H1 (cell line): ENCODE results near the gene APOC3. TPM values are rescaled to one million over a fixed set of nuclear protein-coding genes. Genes with fewer than 3 reads are reported as not detected.

Experiments used
- CTCF ChIA-PET: fragments of 300-600 bp; sonication (Branson Sonifier 250); formaldehyde crosslinking; loops from one replicate; lab custom pipeline; 2021; ENCODE audit not compliant: partially characterized antibody; lab: Charles Lee
- POLR2A ChIA-PET: fragments of 300-600 bp; sonication (Branson Sonifier 250); formaldehyde crosslinking; loops from one replicate; lab custom pipeline; 2021; ENCODE audit warnings: inconsistent platforms; ENCODE audit not compliant: partially characterized antibody; lab: Charles Lee
- DNase-seq, 2 experiments: peaks; one replicate each; pipeline versions ENCODE4 v3.0.0 to v3.0.0-alpha.2; 2010 to 2022; ENCODE audit warnings: low spot score in 2 of 2, low read depth in 1 of 2, mixed read lengths in 1 of 2
- FAIRE-seq: peaks from 2 replicates; lab custom pipeline; 2011; peaks lifted over from hg19 to GRCh38; lab: Jason Lieb, UNC
- H2AFZ ChIP-seq: 2 replicates; pipeline ENCODE4 v1.8.1; 2012; ENCODE audit warnings: low read length, inconsistent platforms
- H2AK5ac ChIP-seq: 2 replicates; pipeline ENCODE4 v1.6.1; 2013; ENCODE audit warnings: low read depth, low read length
- H2BK120ac ChIP-seq: replicated peaks from 2 replicates; pipeline ENCODE3; 2013; ENCODE audit warnings: low read depth, low read length, inconsistent platforms
- H2BK12ac ChIP-seq: 2 replicates; pipeline ENCODE4 v1.6.1; 2013; ENCODE audit warnings: low read depth, low read length
- H2BK15ac ChIP-seq: 2 replicates; pipeline ENCODE4 v1.6.1; 2013; ENCODE audit warnings: low read length
- H2BK20ac ChIP-seq: 2 replicates; pipeline ENCODE4 v1.6.1; 2013; ENCODE audit warnings: low read length
- H2BK5ac ChIP-seq: 2 replicates; pipeline ENCODE4 v1.6.1; 2013; ENCODE audit warnings: low read depth, low read length
- H3K14ac ChIP-seq: 2 replicates; pipeline ENCODE4 v1.6.1; 2013; ENCODE audit warnings: inconsistent platforms; ENCODE audit not compliant: insufficient read length
- H3K18ac ChIP-seq: 2 replicates; pipeline ENCODE4 v1.6.1; 2013; ENCODE audit warnings: low read length; ENCODE audit errors: extremely low read depth
- H3K23ac ChIP-seq: 2 replicates; pipeline ENCODE4 v1.6.1; 2013; ENCODE audit warnings: inconsistent platforms; ENCODE audit not compliant: insufficient read length
- H3K23me2 ChIP-seq: 2 replicates; pipeline ENCODE4 v1.6.1; 2013; ENCODE audit warnings: low read depth, low read length
- H3K27ac ChIP-seq: 2 replicates; pipeline ENCODE4 v1.6.1; 2011; ENCODE audit warnings: low read depth, low read length, inconsistent platforms
- H3K27me3 ChIP-seq, 4 experiments: replicated peaks in 1 of 4; 1 replicate in 1 of 4; 2 replicates in 3 of 4; pipeline versions ENCODE4 v1.6.1 to v1.8.1; 2011 to 2013; ENCODE audit warnings: low read length in 3 of 4, mild to moderate bottlenecking in 3 of 4, inconsistent platforms in 2 of 4, mixed read lengths in 2 of 4, moderate library complexity in 1 of 4; ENCODE audit not compliant: control insufficient read depth in 3 of 4, insufficient read depth in 3 of 4; ENCODE audit errors: extremely low read depth in 1 of 4
- H3K36me3 ChIP-seq, 4 experiments: 2 replicates each; pipeline versions ENCODE4 v1.6.1 to v1.8.1; 2011 to 2013; ENCODE audit warnings: mild to moderate bottlenecking in 4 of 4, low read length in 3 of 4, moderate library complexity in 2 of 4, control low read depth in 1 of 4, inconsistent platforms in 1 of 4; ENCODE audit not compliant: insufficient read depth in 4 of 4, control insufficient read depth in 2 of 4
- H3K4ac ChIP-seq: replicated peaks from 2 replicates; pipeline ENCODE3; 2013; ENCODE audit warnings: low read length, low read depth, mixed read lengths, inconsistent platforms; ENCODE audit not compliant: insufficient read length
- H3K4me1 ChIP-seq, 4 experiments: replicated peaks in 1 of 4; 1 replicate in 1 of 4; 2 replicates in 3 of 4; pipeline versions ENCODE4 v1.6.1 to v1.8.1; 2011 to 2013; ENCODE audit warnings: low read length in 3 of 4, inconsistent platforms in 2 of 4, mixed read lengths in 1 of 4; ENCODE audit not compliant: insufficient read depth in 4 of 4, control insufficient read depth in 3 of 4
- H3K4me2 ChIP-seq, 2 experiments: 2 replicates each; pipeline versions ENCODE4 v1.6.1 to v1.8.1; 2011 to 2013; ENCODE audit warnings: low read depth in 2 of 2, low read length in 2 of 2, control low read depth in 1 of 2, inconsistent platforms in 1 of 2, mild to moderate bottlenecking in 1 of 2; ENCODE audit not compliant: insufficient read depth in 1 of 2
- H3K4me3 ChIP-seq, 4 experiments: fragments of 200-600, 300-600 bp in 1 of 4; sonication (generic), shearing (Covaris generic), sonication (Bioruptor Twin) in 1 of 4; 2 replicates each; pipeline versions ENCODE4 v1.5.1 to v1.8.1; 2011 to 2016; ENCODE audit warnings: low read length in 4 of 4, low read depth in 3 of 4, control low read depth in 2 of 4, inconsistent platforms in 2 of 4, mild to moderate bottlenecking in 2 of 4, mixed read lengths in 1 of 4, moderate library complexity in 1 of 4; ENCODE audit not compliant: insufficient read depth in 2 of 4; ENCODE audit errors: extremely low read depth in 1 of 4
- H3K56ac ChIP-seq: replicated peaks from 2 replicates; pipeline ENCODE3; 2013; ENCODE audit warnings: low read depth, mild to moderate bottlenecking, mixed read lengths, low read length, inconsistent platforms; ENCODE audit not compliant: insufficient read length
- H3K79me1 ChIP-seq: 2 replicates; pipeline ENCODE4 v1.6.1; 2013; ENCODE audit warnings: low read depth, low read length, control low read depth
- H3K79me2 ChIP-seq, 2 experiments: 2 replicates each; pipeline versions ENCODE4 v1.6.1 to v1.8.1; 2012 to 2013; ENCODE audit warnings: low read length in 2 of 2, mild to moderate bottlenecking in 2 of 2, inconsistent platforms in 1 of 2; ENCODE audit not compliant: insufficient read depth in 2 of 2, control insufficient read depth in 1 of 2
- H3K9ac ChIP-seq, 4 experiments: replicated peaks in 1 of 4; 1 replicate in 1 of 4; 2 replicates in 3 of 4; pipeline versions ENCODE4 v1.6.1 to v1.8.1; 2011 to 2013; ENCODE audit warnings: low read depth in 3 of 4, low read length in 3 of 4, control low read depth in 2 of 4, mild to moderate bottlenecking in 2 of 4, moderate library complexity in 2 of 4, inconsistent platforms in 1 of 4; ENCODE audit errors: extremely low read depth in 1 of 4
- H3K9me3 ChIP-seq, 2 experiments: 2 replicates each; pipeline versions ENCODE4 v1.6.1 to v1.8.1; 2012 to 2013; ENCODE audit warnings: mild to moderate bottlenecking in 2 of 2, moderate library complexity in 2 of 2, control low read depth in 1 of 2, inconsistent platforms in 1 of 2, low read depth in 1 of 2, low read length in 1 of 2, mixed read lengths in 1 of 2; ENCODE audit not compliant: insufficient read depth in 2 of 2
- H4K20me1 ChIP-seq, 2 experiments: replicated peaks in 1 of 2; 2 replicates each; pipeline versions ENCODE3 to v1.8.1; 2011 to 2013; ENCODE audit warnings: inconsistent platforms in 2 of 2, low read length in 2 of 2, mild to moderate bottlenecking in 1 of 2; ENCODE audit not compliant: insufficient read depth in 2 of 2, control insufficient read depth in 1 of 2
- H4K5ac ChIP-seq: 2 replicates; pipeline ENCODE4 v1.6.1; 2013; ENCODE audit warnings: low read length, low read depth, mixed read lengths, inconsistent platforms; ENCODE audit not compliant: insufficient read length
- H4K8ac ChIP-seq: 2 replicates; pipeline ENCODE4 v1.8.0; 2013; ENCODE audit warnings: mild to moderate bottlenecking, moderate library complexity, low read length, inconsistent platforms; ENCODE audit not compliant: insufficient read depth; ENCODE audit errors: extremely low read depth
- H4K91ac ChIP-seq: replicated peaks from 2 replicates; pipeline ENCODE3; 2013; ENCODE audit warnings: low read length, mixed read lengths, inconsistent platforms; ENCODE audit not compliant: insufficient read length
- EZH2 ChIP-seq: fragments of 200-600 bp; sonication (generic); IDR thresholded peaks from 2 replicates; pipeline ENCODE4 v1.7.1; 2012; ENCODE audit warnings: low read depth, mild to moderate bottlenecking, moderate library complexity, low read length, inconsistent platforms; ENCODE audit not compliant: severe bottlenecking
- JUN ChIP-seq: IDR thresholded peaks from 2 replicates; pipeline ENCODE4 v1.6.1; 2011; ENCODE audit warnings: low read depth, mild to moderate bottlenecking, improper control_type of control experiment, low read length
- POLR2AphosphoS5 ChIP-seq: IDR thresholded peaks from 2 replicates; pipeline ENCODE4 v1.6.1; 2011; ENCODE audit warnings: low read depth, low read length
- RAD21 ChIP-seq, 2 experiments: IDR thresholded peaks in 1 of 2; conservative IDR thresholded peaks in 1 of 2; 2 replicates each; pipeline ENCODE4 v1.6.1; 2011; ENCODE audit warnings: low read depth in 2 of 2, low read length in 2 of 2, improper control_type of control experiment in 1 of 2, inconsistent platforms in 1 of 2, mild to moderate bottlenecking in 1 of 2, moderate library complexity in 1 of 2
- RXRA ChIP-seq: IDR thresholded peaks from 2 replicates; pipeline ENCODE4 v1.6.1; 2011; ENCODE audit warnings: low read depth, mild to moderate bottlenecking, low read length, moderate library complexity; ENCODE audit not compliant: insufficient read depth
- WGBS, 2 experiments: shearing (Covaris generic) in 1 of 2; methylation state at CpG; one replicate each; pipeline versions ENCODE4 v1.1.6 to v1.1.7; 2013 to 2015; ENCODE audit warnings: low lambda C conversion rate in 2 of 2, mixed read lengths in 2 of 2, inconsistent platforms in 1 of 2, low coverage in 1 of 2, missing lambda C conversion rate in 1 of 2; ENCODE audit not compliant: insufficient replicate concordance in 2 of 2, insufficient coverage in 1 of 2, insufficient read length in 1 of 2; ENCODE audit errors: extremely low coverage in 1 of 2, missing lambda C conversion rate in 1 of 2; 5-methylcytosine and 5-hydroxymethylcytosine counted together
- polyA plus RNA-seq, 7 experiments: library from polyadenylated mRNA; depleted of rRNA in 3 of 7; stranded (reverse) in 5 of 7; unstranded in 2 of 7; fragments of >200 nt in 5 of 7; fragments of 200-250 nt in 2 of 7; gene quantifications; 1 replicate in 5 of 7; 2 replicates in 1 of 7; 4 replicates in 1 of 7; pipeline versions ENCODE4 v1.2.1 to v1.2.3, GENCODE V29; 2011 to 2013; ENCODE audit warnings: missing spikeins in 2 of 7, mixed read lengths in 2 of 7
- total RNA-seq: library from RNA; stranded (reverse); fragmentation: NEBNext Ultra II Directional; extraction: Animal tissue kit (Norgen Biotek cat#: 25700); gene quantifications from 2 replicates; pipeline ENCODE4 v1.2.1, GENCODE V29; 2021

Gene APOC3
- total and polyA plus RNA-seq, 2 of the 8 experiments (the other 6 are each of a cell fraction or from before 2014, with no cell fraction given) = not detected

- H3K9me3 ChIP-seq = no peaks in the 10 kb centered on the region
- no peak overlapping the region for H2BK20ac ChIP-seq
- no peak overlapping the region for H2BK12ac ChIP-seq
- TF ChIP-seq RAD21 (IDR thresholded peaks at IDR 0.05 in 1 of 2, conservative IDR thresholded peaks at IDR 0.05 in 1 of 2; ENCODE audit: low read depth in 2 of 2, low read length in 2 of 2) = no peak
- no peak for TF ChIP-seq RXRA
- TF ChIP-seq JUN = no peak
- no peak for TF ChIP-seq POLR2AphosphoS5
- no peak for TF ChIP-seq EZH2
- H4K20me1 ChIP-seq = no peaks in the 10 kb centered on the region
- no peak overlapping the region for H3K4me2 ChIP-seq
- H3K79me2 ChIP-seq = no peaks in the 10 kb centered on the region
- POLR2A ChIA-PET = interaction anchor here (1.2 kb wide), 1 partner anchor 348 kb away, joined by 3 read pairs; no protein-coding TSS in a partner anchor
- no peak overlapping the region for H3K27ac ChIP-seq
- H4K8ac ChIP-seq = no peak overlapping the region
- H4K91ac ChIP-seq = no peak overlapping the region
- DNase-seq = no peak
- peaks cover 0 to 43% (median 30%) of the 10 kb centered on the region in 4 experiments; a peak in 7 of 8 replicates for H3K36me3 ChIP-seq
- no peak overlapping the region for H3K9ac ChIP-seq
- H3K79me1 ChIP-seq = no peaks in the 10 kb centered on the region
- no peak overlapping the region for H2BK15ac ChIP-seq
- H2AFZ ChIP-seq = no peak overlapping the region
- CTCF ChIA-PET = interaction anchor here (0.9 to 1.5 kb wide), 4 partner anchors 19 to 307 kb away, joined by 3 to 6 read pairs (median 4); no protein-coding TSS in a partner anchor
- FAIRE-seq = no peak
- H3K4me3 ChIP-seq = no peak overlapping the region
- H3K14ac ChIP-seq = no peak overlapping the region
- no peak overlapping the region for H3K56ac ChIP-seq
- no peak overlapping the region for H2BK5ac ChIP-seq
- H3K18ac ChIP-seq = no peak overlapping the region
- H4K5ac ChIP-seq = no peak overlapping the region
- no peak overlapping the region for H2AK5ac ChIP-seq
- H3K23ac ChIP-seq = no peak overlapping the region
- no peaks in the 10 kb centered on the region for H3K23me2 ChIP-seq
- no peaks in the 10 kb centered on the region for H3K4me1 ChIP-seq
- WGBS, 2 experiments = 85% methylated on average over 2 of the region's 2 CpGs; no CpG with 5 or more reads in 1 of the 2 experiments
- H3K4ac ChIP-seq = no peak overlapping the region
- no peak overlapping the region for H2BK120ac ChIP-seq
- no peaks in the 10 kb centered on the region for H3K27me3 ChIP-seq
Observed at GRCh38 chr11:116874251-116874650, 44.5 kb downstream of the APOC3 start.
